ENCODE data around the gene ITGA11.

GRCh38 chr15:68469162-68470048 lies 37.4 kb upstream of the ITGA11 start:
- no peak for TF ChIP-seq CTCF (conservative IDR thresholded peaks at IDR 0.05 in 1 of 2, IDR thresholded peaks at IDR 0.05 in 1 of 2; ENCODE audit: low read depth in 1 of 2, low read length in 2 of 2)
- no peak for TF ChIP-seq EZH2 (IDR thresholded peaks at IDR 0.05; ENCODE audit: low read length, missing control alignments)

All from fibroblast of lung (primary cell).